Aorta (tissue), 5 donors: ENCODE results near the gene RANBP17. TPM values are rescaled to one million over a fixed set of nuclear protein-coding genes. Genes with fewer than 3 reads are reported as not detected.

Experiments
- ATAC-seq: fragments of 200-7000 bp; cut with Tn5 transposase; one replicate; pipeline ENCODE4 v1.9.1; 2022; ENCODE audit warnings: moderate library complexity; ENCODE audit not compliant: low FRiP score
- DNase-seq, 2 donors: peaks; one replicate each; pipeline ENCODE4 v3.0.0-alpha.2; 2020
- H3K27ac ChIP-seq, 2 donors: one replicate each; pipeline ENCODE4 v1.5.1; 2013; ENCODE audit warnings: low read length in 2 of 2, mild to moderate bottlenecking in 2 of 2, moderate library complexity in 2 of 2, control low read depth in 1 of 2, inconsistent platforms in 1 of 2, low read depth in 1 of 2
- H3K27me3 ChIP-seq, 2 donors: one replicate each; pipeline ENCODE4 v1.6.1; 2013; ENCODE audit warnings: control low read depth in 1 of 2, low read length in 1 of 2, mild to moderate bottlenecking in 1 of 2, moderate library complexity in 1 of 2; ENCODE audit not compliant: insufficient read depth in 2 of 2, control insufficient read depth in 1 of 2
- H3K36me3 ChIP-seq, 2 donors: one replicate each; pipeline ENCODE4 v1.6.1; 2013; ENCODE audit warnings: control low read depth in 1 of 2, low read length in 1 of 2, mild to moderate bottlenecking in 1 of 2; ENCODE audit not compliant: insufficient read depth in 2 of 2, control insufficient read depth in 1 of 2
- H3K4me1 ChIP-seq, 2 donors: one replicate each; pipeline ENCODE4 v1.6.1; 2013; ENCODE audit warnings: low read length in 2 of 2, control low read depth in 1 of 2, mild to moderate bottlenecking in 1 of 2, moderate library complexity in 1 of 2; ENCODE audit not compliant: insufficient read depth in 2 of 2, control insufficient read depth in 1 of 2
- H3K4me3 ChIP-seq, 2 donors: one replicate each; pipeline ENCODE4 v1.5.1; 2013; ENCODE audit warnings: low read length in 2 of 2, control low read depth in 1 of 2, mild to moderate bottlenecking in 1 of 2
- H3K9me3 ChIP-seq: one replicate; pipeline ENCODE4 v1.6.1; 2013; ENCODE audit warnings: mild to moderate bottlenecking, low read length; ENCODE audit not compliant: control insufficient read depth
- WGBS, 2 donors: extraction: QIAGEN DNeasy Blood & Tissue Kit; methylation state at CpG; one replicate each; pipeline ENCODE4 v1.1.7; 2013; 5-methylcytosine and 5-hydroxymethylcytosine counted together
- intact Hi-C, 2 donors: fragments of 100-400 bp; cut with DNase I; formaldehyde crosslinking; loops; one replicate each; pipeline versions ENCODE4 v1.14.2 to v1.15.0; 2022
- polyA plus RNA-seq, 2 donors: library from polyadenylated mRNA; stranded (reverse); fragments of 200-250 nt; gene quantifications; one replicate each; pipeline ENCODE4 v1.2.3, GENCODE V29; 2013
- total RNA-seq, 2 donors: library from RNA; stranded (reverse); fragmentation: NEBNext Ultra II Directional; extraction: Animal tissue kit (Norgen Biotek cat#: 25700); gene quantifications; one replicate each; pipeline ENCODE4 v1.2.1, GENCODE V29; 2021
- donor health status: healthy with polysubstance abuse.
- donor health status: Bipolar disorder and iron deficiency.
- donor health status: DM: no; HTN: no; CAD: no.
- donor health status: DM: no; HTN: no; CAD: no.
- donor health status: DM: yes; HTN: yes; CAD: no.

The RANBP17 gene
- total and polyA plus RNA-seq, 4 donors, result 1.3 to 13.6 (median 7.5) TPM

DNA sequence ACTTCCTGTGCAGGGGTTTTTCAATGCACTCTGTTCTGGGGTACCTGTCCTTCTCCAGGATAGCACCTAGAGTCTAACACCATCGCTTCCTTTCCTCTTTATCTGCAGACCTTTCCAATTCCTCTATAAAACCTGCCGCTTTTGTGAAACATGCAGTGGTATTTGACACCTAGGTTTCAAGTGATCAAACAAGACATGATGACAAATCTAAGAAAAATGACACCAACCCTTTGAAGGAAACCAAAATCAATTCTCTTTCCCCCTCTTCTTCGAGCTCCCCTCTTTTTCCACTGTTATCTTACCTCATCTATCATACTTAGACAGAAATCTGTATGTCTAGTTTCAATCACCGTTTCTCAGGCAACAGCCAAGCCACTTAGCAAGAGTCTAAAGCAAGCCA lies 25.6 kb upstream of the RANBP17 start:
- no peaks in the 10 kb centered on the region for H3K27me3 ChIP-seq
- ATAC-seq, result no peak
- no peaks in the 10 kb centered on the region for H3K36me3 ChIP-seq
- WGBS, 2 donors, result 59 to 61% methylated on average over 4 of the region's 4 CpGs
- no peaks in the 10 kb centered on the region for H3K4me1 ChIP-seq
- H3K4me3 ChIP-seq, result no peak overlapping the region
- intact Hi-C loops, result no loop called here
- H3K27ac ChIP-seq, result no peak overlapping the region
- no peak for DNase-seq
- H3K9me3 ChIP-seq, result no peaks in the 10 kb centered on the region

- Histone ChIP-seq H3K36me3 (no peaks in the 10 kb centered on the region), H3K4me3 (no peak overlapping the region), H3K9me3 (no peaks in the 10 kb centered on the region), H3K4me1 (no peaks in the 10 kb centered on the region), H3K27me3 (no peaks in the 10 kb centered on the region), H3K27ac (no peak overlapping the region)
- WGBS, 2 donors, result 58 to 66% methylated on average over 2 of the region's 2 CpGs
- intact Hi-C loops, result no loop called here
- DNase-seq (no peak), ATAC-seq (no peak)
These were observed 17.9 kb upstream of the RANBP17 start for GRCh38 chr5:170843870-170844269.

GRCh38 chr5:170844651-170845050 lies 17.2 kb upstream of the RANBP17 start:
- no peaks in the 10 kb centered on the region for H3K36me3 ChIP-seq
- ATAC-seq, result no peak
- 73 to 97% methylated on average over 2 of the region's 2 CpGs for WGBS, 2 donors
- H3K27ac ChIP-seq, result no peak overlapping the region
- H3K4me1 ChIP-seq, result no peaks in the 10 kb centered on the region
- no peak overlapping the region for H3K4me3 ChIP-seq
- no peaks in the 10 kb centered on the region for H3K9me3 ChIP-seq
- intact Hi-C loops, result no loop called here
- no peak for DNase-seq
- no peaks in the 10 kb centered on the region for H3K27me3 ChIP-seq

DNA sequence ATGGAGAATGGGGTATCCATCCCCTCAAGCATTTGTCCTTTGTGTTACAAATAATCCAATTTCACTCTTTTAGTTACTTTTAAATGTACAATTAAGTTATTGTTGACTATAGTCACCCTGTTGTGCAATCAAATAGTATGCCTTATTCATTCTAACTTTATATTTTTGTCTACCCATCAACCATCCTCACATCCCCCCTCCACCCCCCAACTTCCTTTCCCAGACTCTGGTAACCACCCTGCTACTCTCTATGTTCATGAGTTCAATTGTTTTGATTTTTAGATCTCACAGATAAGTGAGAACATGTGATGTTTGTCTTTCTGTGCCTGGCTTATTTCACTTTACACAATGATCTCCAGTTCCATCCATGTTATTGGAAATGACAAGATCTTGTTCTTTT lies 15.4 kb upstream of the RANBP17 start:
- Histone ChIP-seq H3K27ac (no peak overlapping the region), H3K9me3 (no peaks in the 10 kb centered on the region), H3K36me3 (no peaks in the 10 kb centered on the region), H3K4me1 (no peaks in the 10 kb centered on the region), H3K4me3 (no peak overlapping the region), H3K27me3 (no peaks in the 10 kb centered on the region)
- DNase-seq (no peak), ATAC-seq (no peak)
- intact Hi-C loops, result no loop called here

DNA sequence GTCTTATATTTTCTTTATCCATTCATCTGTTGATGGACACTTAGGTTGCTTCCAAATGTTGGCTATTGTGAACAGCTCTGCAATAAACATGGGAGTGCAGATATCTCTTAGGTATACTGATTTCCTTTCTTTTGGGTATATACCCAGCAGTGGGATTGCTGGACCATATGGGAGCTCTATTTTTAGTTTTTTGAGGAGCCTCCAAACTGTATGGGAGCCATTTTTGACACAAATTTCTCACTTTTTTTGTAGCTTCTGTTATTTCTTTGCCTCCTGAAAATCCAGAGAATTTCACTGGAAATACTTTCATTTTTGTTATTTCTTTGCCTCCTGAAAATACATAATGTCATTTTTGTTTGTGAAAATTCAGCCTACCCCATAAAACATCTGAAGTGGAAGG lies 15.0 kb upstream of the RANBP17 start:
- no peak overlapping the region for H3K27ac ChIP-seq
- no peaks in the 10 kb centered on the region for H3K36me3 ChIP-seq
- no peak for DNase-seq
- no peak for ATAC-seq
- no peaks in the 10 kb centered on the region for H3K4me1 ChIP-seq
- H3K4me3 ChIP-seq, result no peak overlapping the region
- intact Hi-C loops, result no loop called here
- no peaks in the 10 kb centered on the region for H3K27me3 ChIP-seq
- no peaks in the 10 kb centered on the region for H3K9me3 ChIP-seq

DNA sequence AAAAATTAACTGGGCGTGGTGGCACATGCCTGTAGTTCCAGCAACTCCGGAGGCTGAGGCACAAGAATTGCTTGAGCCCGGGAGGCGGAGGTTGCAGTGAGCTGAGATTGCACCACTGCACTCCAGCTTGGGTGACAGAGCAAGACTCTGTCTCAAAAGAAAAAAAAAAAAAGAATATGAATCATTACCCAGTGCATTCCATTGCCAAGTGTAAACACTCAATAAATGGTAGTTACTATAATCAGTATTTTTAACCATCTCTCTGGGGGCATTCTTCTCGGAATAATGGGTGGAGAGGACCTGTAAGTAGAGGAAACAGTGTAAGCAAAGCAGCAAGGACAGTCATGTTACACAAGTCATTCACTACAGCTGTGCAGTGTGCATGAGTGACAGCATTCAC lies 13.8 kb upstream of the RANBP17 start:
- Histone ChIP-seq H3K4me3 (no peak overlapping the region), H3K9me3 (no peaks in the 10 kb centered on the region), H3K27ac (no peak overlapping the region), H3K27me3 (no peaks in the 10 kb centered on the region), H3K36me3 (no peaks in the 10 kb centered on the region), H3K4me1 (no peaks in the 10 kb centered on the region)
- 49 to 52% methylated on average over 5 of the region's 5 CpGs for WGBS, 2 donors
- ATAC-seq (no peak), DNase-seq (no peak)
- intact Hi-C loops, result no loop called here

GRCh38 chr5:170849374-170849773 lies 12.4 kb upstream of the RANBP17 start:
- no peak for ATAC-seq
- H3K4me1 ChIP-seq, result no peaks in the 10 kb centered on the region
- intact Hi-C loops, result no loop called here
- DNase-seq, result no peak
- no peaks in the 10 kb centered on the region for H3K9me3 ChIP-seq
- H3K27ac ChIP-seq, result no peak overlapping the region
- H3K4me3 ChIP-seq, result no peak overlapping the region
- 75 to 79% methylated on average over 2 of the region's 2 CpGs for WGBS, 2 donors
- no peaks in the 10 kb centered on the region for H3K27me3 ChIP-seq
- H3K36me3 ChIP-seq, result no peaks in the 10 kb centered on the region

GRCh38 chr5:170854566-170854965 lies 7.3 kb upstream of the RANBP17 start:
- Histone ChIP-seq H3K36me3 (no peaks in the 10 kb centered on the region), H3K9me3 (no peaks in the 10 kb centered on the region), H3K27ac (no peak overlapping the region), H3K27me3 (peaks cover 0 to 2% of the 10 kb centered on the region in 2 donors), H3K4me3 (no peak overlapping the region), H3K4me1 (no peaks in the 10 kb centered on the region)
- intact Hi-C loops, result no loop called here
- no peak for ATAC-seq
- no peak for DNase-seq
- WGBS, 2 donors, result 47 to 54% methylated on average over 6 of the region's 6 CpGs

GRCh38 chr5:170857066-170857465 lies 4.8 kb upstream of the RANBP17 start:
- peaks cover 0 to 2% of the 10 kb centered on the region in 2 donors for H3K27me3 ChIP-seq
- no peak overlapping the region for H3K4me3 ChIP-seq
- intact Hi-C loops, result no loop called here
- H3K4me1 ChIP-seq, result no peaks in the 10 kb centered on the region
- no peak overlapping the region for H3K27ac ChIP-seq
- WGBS, 2 donors, result 85 to 86% methylated on average over 2 of the region's 2 CpGs
- peaks cover 3% of the 10 kb centered on the region for H3K9me3 ChIP-seq
- no peak for ATAC-seq
- H3K36me3 ChIP-seq, result no peaks in the 10 kb centered on the region
- DNase-seq, result no peak
